ENCODE data around the gene PRKAG2.

Gene PRKAG2

GRCh38 chr7:151704960-151705635 lies 171.8 kb downstream of the PRKAG2 start:
- no peak for DNase-seq

- DNase-seq: no peak
Observed at GRCh38 chr7:151704299-151704959, 172.5 kb downstream of the PRKAG2 start.

GRCh38 chr7:151702961-151703360 lies 174.0 kb downstream of the PRKAG2 start:
- no peak for DNase-seq

GRCh38 chr7:151700586-151701165 lies 176.2 kb downstream of the PRKAG2 start:
- no peak for DNase-seq

- no peak for DNase-seq
Observed at GRCh38 chr7:151699928-151700319, 177.0 kb downstream of the PRKAG2 start.

GRCh38 chr7:151699147-151699927 lies 177.6 kb downstream of the PRKAG2 start:
- DNase-seq: no peak

- no peak for DNase-seq
Observed at GRCh38 chr7:151697942-151698341, 179.0 kb downstream of the PRKAG2 start.

GRCh38 chr7:151697515-151697895 lies 179.4 kb downstream of the PRKAG2 start:
- no peak for DNase-seq

- DNase-seq: no peak
Observed at GRCh38 chr7:151696721-151697514, 180.0 kb downstream of the PRKAG2 start.

- DNase-seq: no peak
Observed at GRCh38 chr7:151695951-151696541, 180.9 kb downstream of the PRKAG2 start.

- DNase-seq: no peak
Observed at GRCh38 chr7:151694828-151695580, 181.9 kb downstream of the PRKAG2 start.

GRCh38 chr7:151694441-151694827 lies 182.5 kb downstream of the PRKAG2 start:
- DNase-seq: no peak

- no peak for DNase-seq
Observed at GRCh38 chr7:151693140-151693539, 183.8 kb downstream of the PRKAG2 start.

GRCh38 chr7:151692721-151693120 lies 184.2 kb downstream of the PRKAG2 start:
- no peak for DNase-seq

GRCh38 chr7:151691449-151691848 lies 185.5 kb downstream of the PRKAG2 start:
- no peak for DNase-seq

- DNase-seq: no peak
Observed at GRCh38 chr7:151690606-151691005, 186.3 kb downstream of the PRKAG2 start.

- DNase-seq: no peak
Observed at GRCh38 chr7:151689196-151689971, 187.5 kb downstream of the PRKAG2 start.

- no peak for DNase-seq
Observed at GRCh38 chr7:151688236-151688780, 188.6 kb downstream of the PRKAG2 start.

- DNase-seq: no peak
Observed at GRCh38 chr7:151687523-151688235, 189.2 kb downstream of the PRKAG2 start.

- DNase-seq: no peak
Observed at GRCh38 chr7:151686826-151687225, 190.1 kb downstream of the PRKAG2 start.
